Measurements from ENCODE around the gene IER5. TPM values are rescaled to one million over a fixed set of nuclear protein-coding genes. Genes with fewer than 3 reads are reported as not detected.
A peak's percentile ranks its signal among the peaks of the same experiment; 100 is the strongest.

Gene IER5
- total and polyA plus RNA-seq, 9 of the 15 experiments (the other 6 are each of a cell fraction or from before 2014, with no cell fraction given) = 2.4 to 32.1 (median 12.0) TPM

- TF ChIP-seq ILF3 (IDR thresholded peaks at IDR 0.05; ENCODE audit: borderline replicate concordance) (no peak), CHD7 (IDR thresholded peaks at IDR 0.05; ENCODE audit: low read depth, low read length) (no peak), ASH1L (IDR thresholded peaks at IDR 0.05; ENCODE audit: borderline replicate concordance, low read depth, partially characterized antibody) (no peak), GTF2F1 (IDR thresholded peaks at IDR 0.05; ENCODE audit: low read depth, low read length) (no peak), STAG1 (CRISPR knock-in tag; IDR thresholded peaks at IDR 0.05; ENCODE audit: borderline replicate concordance) (no peak), KAT7 (CRISPR knock-in tag; IDR thresholded peaks at IDR 0.05; ENCODE audit: borderline replicate concordance) (no peak), FOXP4 (CRISPR knock-in tag; IDR thresholded peaks at IDR 0.05; ENCODE audit: borderline replicate concordance) (peak; percentile 65; the same call in 1 of the 2 replicates), CBX1 (IDR thresholded peaks at IDR 0.05; ENCODE audit: low read depth) (no peak; the same call in 1 of the 2 replicates), MEIS2 (IDR thresholded peaks at IDR 0.05; ENCODE audit: partially characterized antibody) (peak; percentile 16), MIER1 (IDR thresholded peaks at IDR 0.05; ENCODE audit: low read depth) (no peak), BCOR (IDR thresholded peaks at IDR 0.05) (peak; percentile 41; the same call in 1 of the 2 replicates), TFAM (CRISPR knock-in tag; conservative IDR thresholded peaks at IDR 0.05) (no peak), HMG20B (CRISPR knock-in tag; IDR thresholded peaks at IDR 0.05) (no peak), ERF (CRISPR knock-in tag; IDR thresholded peaks at IDR 0.05) (peak; percentile 59; the same call in 1 of the 2 replicates)
Observed at GRCh38 chr1:181105134-181106021, 16.9 kb downstream of the IER5 start (continued).
